ENCODE results near the gene CPA1.

DNA sequence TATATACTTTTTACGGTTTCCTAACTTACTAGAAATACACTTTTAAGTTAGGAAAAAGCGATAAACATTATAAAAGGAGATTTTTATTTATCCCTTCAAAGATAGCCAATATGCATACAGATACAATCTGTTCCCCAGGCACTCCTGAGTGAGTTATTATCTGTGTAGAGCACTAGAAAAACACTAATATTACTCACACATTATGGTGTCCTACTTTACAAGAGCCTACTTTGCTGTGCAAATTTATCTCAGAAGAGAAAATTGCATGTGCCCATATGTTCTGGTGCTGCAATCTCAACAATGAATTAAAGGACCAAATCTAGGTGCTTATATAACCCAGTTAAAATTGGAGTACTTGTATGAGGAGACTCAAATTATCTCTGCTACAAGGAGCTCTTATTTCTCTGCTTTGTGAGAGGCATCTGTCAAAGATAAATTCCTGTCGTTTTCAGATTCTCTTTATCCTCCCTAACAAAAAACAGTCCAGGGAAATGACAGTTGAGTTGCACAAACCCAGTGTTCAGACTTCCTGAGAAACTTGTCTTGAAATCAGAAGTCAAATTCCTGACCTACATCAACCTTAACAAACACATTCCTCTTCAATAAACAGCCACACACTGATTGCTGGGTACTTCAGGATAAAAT, 28.9 kb downstream of the CPA1 start:
- TF ChIP-seq, protein P1, sequence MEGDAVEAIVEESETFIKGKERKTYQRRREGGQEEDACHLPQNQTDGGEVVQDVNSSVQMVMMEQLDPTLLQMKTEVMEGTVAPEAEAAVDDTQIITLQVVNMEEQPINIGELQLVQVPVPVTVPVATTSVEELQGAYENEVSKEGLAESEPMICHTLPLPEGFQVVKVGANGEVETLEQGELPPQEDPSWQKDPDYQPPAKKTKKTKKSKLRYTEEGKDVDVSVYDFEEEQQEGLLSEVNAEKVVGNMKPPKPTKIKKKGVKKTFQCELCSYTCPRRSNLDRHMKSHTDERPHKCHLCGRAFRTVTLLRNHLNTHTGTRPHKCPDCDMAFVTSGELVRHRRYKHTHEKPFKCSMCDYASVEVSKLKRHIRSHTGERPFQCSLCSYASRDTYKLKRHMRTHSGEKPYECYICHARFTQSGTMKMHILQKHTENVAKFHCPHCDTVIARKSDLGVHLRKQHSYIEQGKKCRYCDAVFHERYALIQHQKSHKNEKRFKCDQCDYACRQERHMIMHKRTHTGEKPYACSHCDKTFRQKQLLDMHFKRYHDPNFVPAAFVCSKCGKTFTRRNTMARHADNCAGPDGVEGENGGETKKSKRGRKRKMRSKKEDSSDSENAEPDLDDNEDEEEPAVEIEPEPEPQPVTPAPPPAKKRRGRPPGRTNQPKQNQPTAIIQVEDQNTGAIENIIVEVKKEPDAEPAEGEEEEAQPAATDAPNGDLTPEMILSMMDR (IDR thresholded peaks at IDR 0.05 in 4 of 5, conservative IDR thresholded peaks at IDR 0.05 in 1 of 5) = no peak
- TF ChIP-seq POLR2A (IDR thresholded peaks at IDR 0.05) = no peak

All from gastrocnemius medialis (tissue), 4 donors.